Testis (tissue), 3 donors: ENCODE results near the gene DEFB113. TPM values are rescaled to one million over a fixed set of nuclear protein-coding genes. Genes with fewer than 3 reads are reported as not detected.
"Not testable (repeated sequence)": the region's sequence is repeated elsewhere in the genome, so short reads cannot be mapped to it uniquely, and the experiment has no call there.

ENCODE experiments used
- DNase-seq: peaks from one replicate; pipeline ENCODE4 v3.0.0-alpha.2; 2019
- H3K27ac ChIP-seq, 2 donors: fragments of 200-600 bp; sonication (generic); one replicate each; pipeline ENCODE4 v1.5.1; 2019
- H3K27me3 ChIP-seq: fragments of 200-600 bp; sonication (generic); one replicate; pipeline ENCODE4 v1.5.1; 2019
- H3K36me3 ChIP-seq: fragments of 200-600 bp; sonication (generic); one replicate; pipeline ENCODE4 v1.5.1; 2017; ENCODE audit warnings: low read depth; ENCODE audit errors: missing control alignments
- H3K4me1 ChIP-seq: fragments of 200-600 bp; sonication (generic); one replicate; pipeline ENCODE4 v1.5.1; 2019
- H3K4me3 ChIP-seq, 2 donors: fragments of 200-600 bp; sonication (generic); one replicate each; pipeline ENCODE4 v1.5.1; 2017 to 2019
- H3K9me3 ChIP-seq: fragments of 200-600 bp; sonication (generic); one replicate; pipeline ENCODE4 v1.5.1; 2017
- CTCF ChIP-seq, 3 experiments: fragments of 450-650 bp in 2 of 3; fragments of 200-600 bp in 1 of 3; sonication (generic) in 1 of 3; IDR thresholded peaks; one replicate each; pipeline ENCODE4 v1.5.1; 2016 to 2019; ENCODE audit warnings: antibody characterized with exemption in 3 of 3, mild to moderate bottlenecking in 2 of 3, moderate library complexity in 1 of 3
- POLR2A ChIP-seq: fragments of 450-650 bp; IDR thresholded peaks from one replicate; pipeline ENCODE4 v1.6.1; 2017; ENCODE audit warnings: antibody characterized with exemption, mild to moderate bottlenecking, moderate library complexity
- WGBS, 2 donors: methylation state at CpG; one replicate each; pipeline ENCODE4 v1.1.5; 2018; 5-methylcytosine and 5-hydroxymethylcytosine counted together
- intact Hi-C: fragments of 100-400 bp; cut with DNase I; formaldehyde crosslinking; loops from one replicate; pipeline ENCODE4 v1.15.1; 2023; ENCODE audit warnings: low total_unique reads
- polyA plus RNA-seq: library from polyadenylated mRNA; stranded (reverse); fragments of 350-450 nt; fragmentation: Illumina TruSeq; extraction: RNeasy Lipid Tissue Mini Kit (QIAGEN cat#74804); gene quantifications from one replicate; pipeline ENCODE4 v1.2.3, GENCODE V29; 2014; ENCODE audit warnings: low read depth, low replicate concordance; ENCODE audit not compliant: insufficient read depth
- total RNA-seq, 2 donors: library from RNA; depleted of rRNA; stranded (reverse); fragments of >200 nt; gene quantifications; one replicate each; pipeline ENCODE4 v1.2.3, GENCODE V29; 2016

The DEFB113 gene
- total and polyA plus RNA-seq, 3 donors from 2014 or later, result not detected

GRCh38 chr6:49946835-49947234, 22.6 kb downstream of the DEFB113 start:
- Histone ChIP-seq H3K36me3 (no peaks in the 10 kb centered on the region), H3K9me3 (no peaks in the 10 kb centered on the region), H3K27ac (no peak overlapping the region), H3K27me3 (no peaks in the 10 kb centered on the region), H3K4me3 (no peak overlapping the region), H3K4me1 (no peaks in the 10 kb centered on the region)
- intact Hi-C loops, result no loop called here
- 71 to 73% methylated on average over 2 of the region's 2 CpGs for WGBS, 2 donors
- TF ChIP-seq POLR2A (no peak), CTCF (IDR thresholded peaks at IDR 0.05) (no peak)
- DNase-seq, result no peak

GRCh38 chr6:49944068-49944467, 25.4 kb downstream of the DEFB113 start:
- H3K36me3 ChIP-seq, intact Hi-C loops, H3K27me3 ChIP-seq, H3K4me1 ChIP-seq, H3K4me3 ChIP-seq, DNase-seq, H3K9me3 ChIP-seq, H3K27ac ChIP-seq: not testable (repeated sequence)
- WGBS, 2 donors, result 94 to 98% methylated on average over 3 of the region's 3 CpGs

GRCh38 chr6:49939993-49940498, 29.4 kb downstream of the DEFB113 start:
- Histone ChIP-seq H3K36me3 (no peaks in the 10 kb centered on the region), H3K4me3 (no peak overlapping the region), H3K9me3 (no peaks in the 10 kb centered on the region), H3K27ac (no peak overlapping the region), H3K27me3 (no peaks in the 10 kb centered on the region), H3K4me1 (no peaks in the 10 kb centered on the region)
- TF ChIP-seq CTCF (IDR thresholded peaks at IDR 0.05) (no peak), POLR2A (no peak)
- intact Hi-C loops, result no loop called here
- WGBS, 2 donors, result 59 to 69% methylated on average over 3 of the region's 3 CpGs
- DNase-seq, result no peak

GRCh38 chr6:49937811-49938210, 31.6 kb downstream of the DEFB113 start:
- Histone ChIP-seq H3K9me3 (no peaks in the 10 kb centered on the region), H3K4me1 (no peaks in the 10 kb centered on the region), H3K4me3 (no peak overlapping the region), H3K27ac (no peak overlapping the region), H3K36me3 (no peaks in the 10 kb centered on the region), H3K27me3 (no peaks in the 10 kb centered on the region)
- no peak for TF ChIP-seq POLR2A
- no peak for TF ChIP-seq CTCF (IDR thresholded peaks at IDR 0.05)
- no peak for DNase-seq
- intact Hi-C loops, result no loop called here

- Histone ChIP-seq H3K9me3 (no peaks in the 10 kb centered on the region), H3K36me3 (no peaks in the 10 kb centered on the region), H3K27ac (no peak overlapping the region), H3K4me3 (no peak overlapping the region), H3K27me3 (no peaks in the 10 kb centered on the region), H3K4me1 (no peaks in the 10 kb centered on the region)
- no peak for DNase-seq
- intact Hi-C loops, result no loop called here
- no peak for TF ChIP-seq CTCF (IDR thresholded peaks at IDR 0.05)
- no peak for TF ChIP-seq POLR2A
- 70 to 75% methylated on average over 2 of the region's 2 CpGs for WGBS, 2 donors
Measured at GRCh38 chr6:49937017-49937416, 32.4 kb downstream of the DEFB113 start.
